Erythroblast (primary cell): ENCODE measurements around the gene TMEM115.

Source experiments
- GATA1 ChIP-seq: IDR thresholded peaks from 2 replicates; pipeline ENCODE4 v1.6.1; 2011; ENCODE audit warnings: low read depth, mild to moderate bottlenecking, control low read depth, low read length, moderate library complexity
- POLR2A ChIP-seq: IDR thresholded peaks from 2 replicates; pipeline ENCODE4 v1.6.1; 2011; ENCODE audit warnings: mild to moderate bottlenecking, low read length

DNA sequence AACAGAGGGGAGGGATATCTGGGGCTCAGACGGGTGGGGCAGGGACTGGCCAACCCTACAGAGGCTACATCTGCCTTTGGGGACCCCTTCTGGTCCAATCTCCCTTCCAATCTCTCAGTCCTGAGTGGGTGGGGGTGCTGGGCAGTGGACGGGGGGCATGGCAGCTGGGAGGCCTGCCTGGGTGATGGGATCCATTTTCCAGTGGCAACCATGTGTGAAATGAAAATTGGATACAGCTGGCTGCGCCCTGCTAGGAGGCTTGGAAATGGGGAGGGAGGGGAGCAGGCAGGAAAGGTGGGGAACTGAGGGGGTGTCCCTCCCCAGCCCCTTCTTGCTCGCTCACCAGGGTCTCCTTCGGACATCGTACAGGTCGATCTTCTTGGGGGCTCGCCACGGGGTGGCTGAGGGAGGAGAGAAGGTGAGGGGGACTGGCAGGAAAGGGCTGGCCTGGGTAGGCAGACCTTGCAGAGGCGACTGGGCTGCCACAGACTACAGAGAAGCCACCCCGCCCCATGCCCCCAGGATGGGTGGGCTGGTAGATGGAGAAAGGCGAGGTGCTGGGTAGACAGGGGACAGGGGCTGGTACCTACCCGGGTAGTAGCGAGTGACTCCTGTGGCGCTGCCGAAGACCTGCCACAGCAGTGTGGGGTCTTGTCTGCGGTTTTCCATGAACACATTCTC lies 21.2 kb upstream of the TMEM115 start:
- TF ChIP-seq POLR2A (no peak), GATA1 (no peak)
